Measurements from ENCODE around the gene MORC1. TPM values are rescaled to one million over a fixed set of nuclear protein-coding genes. Genes with fewer than 3 reads are reported as not detected.

MORC1 gene, protein sequence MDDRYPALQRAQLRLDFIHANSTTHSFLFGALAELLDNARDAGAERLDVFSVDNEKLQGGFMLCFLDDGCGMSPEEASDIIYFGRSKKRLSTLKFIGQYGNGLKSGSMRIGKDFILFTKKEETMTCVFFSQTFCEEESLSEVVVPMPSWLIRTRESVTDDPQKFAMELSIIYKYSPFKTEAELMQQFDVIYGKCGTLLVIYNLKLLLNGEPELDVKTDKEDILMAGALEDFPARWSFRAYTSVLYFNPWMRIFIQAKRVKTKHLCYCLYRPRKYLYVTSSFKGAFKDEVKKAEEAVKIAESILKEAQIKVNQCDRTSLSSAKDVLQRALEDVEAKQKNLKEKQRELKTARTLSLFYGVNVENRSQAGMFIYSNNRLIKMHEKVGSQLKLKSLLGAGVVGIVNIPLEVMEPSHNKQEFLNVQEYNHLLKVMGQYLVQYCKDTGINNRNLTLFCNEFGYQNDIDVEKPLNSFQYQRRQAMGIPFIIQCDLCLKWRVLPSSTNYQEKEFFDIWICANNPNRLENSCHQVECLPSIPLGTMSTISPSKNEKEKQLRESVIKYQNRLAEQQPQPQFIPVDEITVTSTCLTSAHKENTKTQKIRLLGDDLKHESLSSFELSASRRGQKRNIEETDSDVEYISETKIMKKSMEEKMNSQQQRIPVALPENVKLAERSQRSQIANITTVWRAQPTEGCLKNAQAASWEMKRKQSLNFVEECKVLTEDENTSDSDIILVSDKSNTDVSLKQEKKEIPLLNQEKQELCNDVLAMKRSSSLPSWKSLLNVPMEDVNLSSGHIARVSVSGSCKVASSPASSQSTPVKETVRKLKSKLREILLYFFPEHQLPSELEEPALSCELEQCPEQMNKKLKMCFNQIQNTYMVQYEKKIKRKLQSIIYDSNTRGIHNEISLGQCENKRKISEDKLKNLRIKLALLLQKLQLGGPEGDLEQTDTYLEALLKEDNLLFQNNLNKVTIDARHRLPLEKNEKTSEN
- total RNA-seq = not detected
- polyA plus RNA-seq = not detected
- long read RNA-seq, donor 1 = 0 reads
- long read RNA-seq, donor 2 = 0 reads
- long read RNA-seq, donor 3 = 0 reads

DNA sequence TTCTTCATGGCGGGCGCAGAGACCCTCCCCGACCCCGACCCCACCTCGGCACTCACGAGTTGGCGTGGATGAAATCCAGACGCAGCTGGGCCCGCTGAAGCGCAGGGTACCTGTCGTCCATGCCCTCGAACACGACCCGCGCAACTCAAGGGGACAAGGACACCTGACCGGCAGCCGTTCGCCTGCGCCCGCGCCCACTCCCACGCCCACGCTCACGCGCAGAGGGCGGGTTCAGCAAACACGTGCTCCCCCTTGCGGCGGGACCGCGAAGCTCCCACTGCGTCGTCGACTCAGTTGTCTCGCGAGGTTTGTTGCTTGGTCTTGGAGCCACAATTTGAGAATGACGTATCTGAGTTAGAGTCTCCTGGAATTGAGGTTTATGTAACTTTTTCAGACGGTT, at the start of gene MORC1:
Gene MORC1, minus strand, starts transcription at position 196 of the 400 bp plus-strand sequence. Its CDS starts 75 bp downstream, at position 121.
- no peaks in the 10 kb centered on the region for H3K4me1 ChIP-seq
- no peak for DNase-seq
- H3K9me3 ChIP-seq = no peaks in the 10 kb centered on the region
- no peak within 1 kb of the TSS for H3K4me3 ChIP-seq
- TF ChIP-seq, protein P1, sequence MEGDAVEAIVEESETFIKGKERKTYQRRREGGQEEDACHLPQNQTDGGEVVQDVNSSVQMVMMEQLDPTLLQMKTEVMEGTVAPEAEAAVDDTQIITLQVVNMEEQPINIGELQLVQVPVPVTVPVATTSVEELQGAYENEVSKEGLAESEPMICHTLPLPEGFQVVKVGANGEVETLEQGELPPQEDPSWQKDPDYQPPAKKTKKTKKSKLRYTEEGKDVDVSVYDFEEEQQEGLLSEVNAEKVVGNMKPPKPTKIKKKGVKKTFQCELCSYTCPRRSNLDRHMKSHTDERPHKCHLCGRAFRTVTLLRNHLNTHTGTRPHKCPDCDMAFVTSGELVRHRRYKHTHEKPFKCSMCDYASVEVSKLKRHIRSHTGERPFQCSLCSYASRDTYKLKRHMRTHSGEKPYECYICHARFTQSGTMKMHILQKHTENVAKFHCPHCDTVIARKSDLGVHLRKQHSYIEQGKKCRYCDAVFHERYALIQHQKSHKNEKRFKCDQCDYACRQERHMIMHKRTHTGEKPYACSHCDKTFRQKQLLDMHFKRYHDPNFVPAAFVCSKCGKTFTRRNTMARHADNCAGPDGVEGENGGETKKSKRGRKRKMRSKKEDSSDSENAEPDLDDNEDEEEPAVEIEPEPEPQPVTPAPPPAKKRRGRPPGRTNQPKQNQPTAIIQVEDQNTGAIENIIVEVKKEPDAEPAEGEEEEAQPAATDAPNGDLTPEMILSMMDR (IDR thresholded peaks at IDR 0.05) = no peak
- intact Hi-C loops (cut with DNase I) = no loop called here
- no peaks in the 10 kb centered on the region for H3K36me3 ChIP-seq
- peaks cover 0 to 5% (median 0%) of the 10 kb centered on the region in 7 donors for H3K27me3 ChIP-seq
- H3K27ac ChIP-seq = no peak within 1 kb of the TSS
- WGBS, 2 donors = 89 to 91% methylated on average over 38 of the region's 38 CpGs
- ATAC-seq = no peak

DNA sequence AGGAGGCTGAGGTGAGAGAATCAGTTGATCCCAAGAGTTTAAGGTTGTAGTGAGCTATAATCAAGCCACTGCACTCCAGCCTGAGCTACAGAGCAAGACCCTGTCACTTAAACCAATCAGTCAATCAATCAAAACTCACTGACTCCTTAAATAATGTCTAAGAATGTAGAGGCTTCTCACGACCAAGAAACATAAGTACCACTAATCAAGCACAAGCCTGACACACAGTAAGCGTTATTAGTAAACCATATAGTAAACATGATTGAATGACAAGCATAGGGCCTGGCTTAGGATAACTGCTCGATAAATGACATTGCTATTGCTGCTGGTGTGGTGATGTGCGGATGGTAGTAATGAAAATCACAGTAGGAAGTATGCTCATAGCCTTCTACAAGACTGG, 48.0 kb upstream of the MORC1 start:
- no peak overlapping the region for H3K27ac ChIP-seq
- ATAC-seq = no peak
- peaks cover 0 to 2% (median 0%) of the 10 kb centered on the region in 11 donors for H3K9me3 ChIP-seq
- intact Hi-C loops (cut with DNase I) = no loop called here
- TF ChIP-seq, protein P1 (IDR thresholded peaks at IDR 0.05) = no peak
- DNase-seq = no peak
- no peaks in the 10 kb centered on the region for H3K36me3 ChIP-seq
- H3K4me3 ChIP-seq = no peak overlapping the region
- WGBS, 2 donors = 82 to 87% methylated on average over 4 of the region's 4 CpGs
- no peaks in the 10 kb centered on the region for H3K4me1 ChIP-seq
- H3K27me3 ChIP-seq = no peaks in the 10 kb centered on the region

DNA sequence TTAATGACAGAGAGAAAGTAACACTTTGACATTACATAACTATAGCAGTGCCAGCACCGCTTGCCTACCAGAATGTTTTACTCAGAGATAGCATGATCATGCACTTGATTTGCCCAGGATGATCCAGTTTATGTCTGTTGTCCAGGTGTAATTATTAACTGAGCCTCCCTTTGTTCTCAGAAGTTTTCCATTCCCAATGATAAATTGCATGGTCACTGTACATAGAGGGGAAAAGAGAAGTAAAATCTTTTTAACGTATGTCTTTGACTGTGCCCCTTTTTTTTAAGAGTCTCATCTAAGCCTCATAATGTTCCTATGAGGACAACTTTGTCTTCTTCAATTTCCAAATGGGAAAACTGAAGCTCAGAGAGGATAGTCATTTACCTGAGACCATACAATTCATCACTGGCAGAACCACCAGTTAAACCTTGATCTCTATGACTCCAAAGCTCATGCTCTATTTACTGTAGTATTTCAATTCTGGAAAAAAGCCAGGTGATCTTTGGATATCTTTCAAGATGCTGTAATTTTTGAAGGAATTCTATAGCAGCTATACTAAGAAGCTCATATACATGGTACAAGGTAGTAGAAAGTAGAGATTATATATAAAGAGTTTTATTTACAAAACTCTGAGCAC, 43.7 kb upstream of the MORC1 start:
- Histone ChIP-seq H3K4me1 (no peaks in the 10 kb centered on the region), H3K36me3 (no peaks in the 10 kb centered on the region), H3K27me3 (no peaks in the 10 kb centered on the region), H3K4me3 (no peak overlapping the region), H3K27ac (no peak overlapping the region), H3K9me3 (peaks cover 0 to 24% (median 4%) of the 10 kb centered on the region in 11 donors)
- TF ChIP-seq, protein P1 (IDR thresholded peaks at IDR 0.05) = no peak
- 39 to 75% methylated on average over 2 of the region's 2 CpGs for WGBS, 2 donors
- no peak for DNase-seq
- no peak for ATAC-seq
- intact Hi-C loops (cut with DNase I) = no loop called here

DNA sequence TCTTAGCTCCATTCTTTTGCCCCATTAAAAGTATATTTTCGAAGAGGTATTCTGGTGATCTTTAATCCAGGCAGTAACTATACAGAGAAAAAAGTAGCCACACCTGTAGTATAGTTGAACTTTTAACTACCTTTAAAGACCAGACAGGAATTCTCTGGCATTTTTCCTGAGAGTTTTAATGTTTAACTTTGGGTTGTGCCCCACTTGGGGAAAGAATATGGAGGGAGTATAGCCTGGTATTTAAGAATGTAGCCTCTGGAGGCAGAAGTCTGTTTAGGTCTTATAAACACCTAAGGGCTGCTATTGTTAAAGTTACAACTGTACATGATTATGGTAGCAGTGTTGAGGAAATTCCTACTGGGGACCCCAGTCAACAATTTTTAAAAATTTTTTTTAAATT, 37.9 kb upstream of the MORC1 start:
- Histone ChIP-seq H3K4me3 (no peak overlapping the region), H3K4me1 (no peaks in the 10 kb centered on the region), H3K36me3 (no peaks in the 10 kb centered on the region), H3K27ac (no peak overlapping the region), H3K9me3 (peaks cover 0 to 22% (median 4%) of the 10 kb centered on the region in 11 donors), H3K27me3 (no peaks in the 10 kb centered on the region)
- ATAC-seq (no peak), DNase-seq (no peak)
- TF ChIP-seq, protein P1 (IDR thresholded peaks at IDR 0.05) = no peak
- intact Hi-C loops (cut with DNase I) = no loop called here
- 62 to 73% methylated on average over 1 of the region's 1 CpG for WGBS, 2 donors
